NCI-H748 (cell line): ENCODE results near the gene IFI27L2.
"Not testable (repeated sequence)": the region's sequence is repeated elsewhere in the genome, so short reads cannot be mapped to it uniquely, and the experiment has no call there.

Experiments used
- DNase-seq: peaks from one replicate; lab custom pipeline; 2025; ENCODE audit not compliant: unreplicated experiment; lab: John Stamatoyannopoulos, UW

The IFI27L2 gene

GRCh38 chr14:94129111-94129757 is at the start of gene IFI27L2:
IFI27L2 (minus strand) TSS chr14:94129604; CDS start chr14:94129564, 40 bp downstream.
- peak; percentile 92 for DNase-seq

DNA sequence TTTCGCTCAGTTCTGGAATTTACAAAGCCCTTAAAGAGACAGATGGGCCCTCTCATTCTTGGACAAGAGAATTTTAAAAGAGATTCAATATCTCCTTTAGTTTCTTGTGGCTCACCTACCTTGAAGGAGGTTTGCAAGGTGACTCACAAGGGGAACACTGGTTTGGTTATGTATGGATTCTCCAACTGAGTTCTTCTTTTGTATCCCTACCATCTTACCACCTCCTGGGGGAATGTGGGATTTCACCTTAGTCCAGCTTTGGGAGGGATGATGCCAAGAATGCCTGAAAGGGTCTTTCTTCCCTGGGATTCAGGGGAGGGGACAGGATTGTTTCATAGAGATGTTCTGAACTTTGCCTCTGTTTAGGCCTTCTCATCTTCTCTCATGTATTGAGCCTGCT is 48.4 kb upstream of the IFI27L2 start:
- DNase-seq, result no peak

GRCh38 chr14:94176808-94177207 is 47.4 kb upstream of the IFI27L2 start:
- no peak for DNase-seq

- DNase-seq, result peak; percentile 42
Measured at GRCh38 chr14:94175747-94176146, 46.3 kb upstream of the IFI27L2 start.

- DNase-seq, result peak; percentile 69
Measured at GRCh38 chr14:94175011-94175745, 45.8 kb upstream of the IFI27L2 start.

DNA sequence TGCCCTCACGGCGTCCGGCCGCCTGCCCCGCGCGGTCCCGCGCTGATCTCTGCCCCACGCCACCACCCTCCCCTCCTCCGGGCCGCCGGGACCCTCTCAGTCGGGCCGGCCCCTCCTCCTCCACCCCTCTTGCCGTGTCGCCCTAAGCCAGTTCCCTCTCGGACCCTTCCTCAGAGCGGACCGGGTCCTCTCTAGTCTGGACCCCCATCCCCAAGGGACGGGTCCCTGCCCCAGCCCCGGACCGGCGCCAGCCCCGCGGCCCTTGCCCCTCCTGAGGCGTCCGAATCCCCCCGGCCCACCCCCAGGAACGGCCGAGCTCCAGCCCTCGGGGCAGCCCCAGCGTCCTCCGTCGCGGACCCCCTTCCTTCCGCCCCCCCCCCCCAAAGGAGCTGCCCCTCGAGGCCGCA is 45.2 kb upstream of the IFI27L2 start:
- DNase-seq, result no peak

DNA sequence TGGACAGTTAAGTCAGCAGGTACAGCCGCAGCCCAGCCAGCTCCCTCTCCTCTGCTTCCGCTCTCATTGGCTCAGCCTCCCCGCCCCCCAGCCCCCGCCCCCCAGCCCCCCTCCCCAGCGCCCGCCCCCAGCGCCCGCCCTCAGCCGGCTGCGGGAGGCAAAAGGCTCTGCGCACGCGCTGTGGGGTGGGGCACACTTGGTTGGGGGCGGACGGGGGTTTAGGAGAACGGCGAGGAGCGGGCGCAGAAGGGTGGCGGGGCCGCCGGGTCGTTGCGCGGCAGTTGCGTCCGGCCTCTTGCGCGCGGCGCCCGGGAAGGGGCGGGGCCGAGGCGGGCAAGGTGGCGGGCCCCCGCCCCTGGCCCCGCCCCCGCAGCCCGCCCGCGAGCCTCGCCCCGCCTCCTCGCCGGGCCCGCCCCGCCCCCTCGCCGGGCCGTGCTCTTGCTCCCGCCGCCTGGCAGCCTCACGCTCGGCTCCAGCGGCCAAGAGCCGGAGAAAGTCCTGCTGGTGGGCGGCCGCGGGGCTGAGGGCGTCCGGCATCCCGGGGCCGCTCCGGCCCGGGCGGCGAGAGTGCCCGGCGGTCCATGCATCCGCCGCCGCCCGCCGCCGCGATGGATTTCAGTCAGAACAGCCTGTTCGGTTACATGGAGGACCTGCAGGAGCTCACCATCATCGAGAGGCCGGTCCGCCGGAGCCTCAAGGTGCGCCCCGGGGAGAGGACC is 44.6 kb upstream of the IFI27L2 start, which contains the start of gene PPP4R4:
Gene PPP4R4, plus strand, starts transcription at position 438 of the 719 bp plus-strand sequence. Its CDS starts 144 bp downstream, at position 582.
- peak; percentile 97 for DNase-seq

DNA sequence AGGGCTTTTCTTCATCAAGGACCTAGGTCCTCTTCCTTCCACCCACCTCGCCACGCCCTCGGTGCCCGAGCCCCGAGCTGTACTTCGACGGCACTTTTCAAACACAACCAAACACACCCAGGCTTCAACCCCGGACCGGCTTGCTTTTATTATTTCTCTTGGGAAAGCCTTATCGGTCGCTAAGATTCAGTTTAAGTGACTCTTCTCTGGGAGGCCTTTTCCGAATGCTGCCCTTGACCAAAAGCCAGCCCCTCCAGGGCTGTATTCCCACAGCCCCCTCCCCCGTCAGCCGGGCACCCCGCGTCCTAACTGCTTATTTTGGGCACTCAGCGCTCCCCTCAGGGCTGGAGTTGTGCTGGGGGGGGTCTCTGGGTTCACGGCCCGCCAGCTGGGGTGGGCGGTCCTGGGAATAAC is 44.1 kb upstream of the IFI27L2 start:
- peak; percentile 73 for DNase-seq

GRCh38 chr14:94172545-94172944 is 43.1 kb upstream of the IFI27L2 start:
- no peak for DNase-seq

DNA sequence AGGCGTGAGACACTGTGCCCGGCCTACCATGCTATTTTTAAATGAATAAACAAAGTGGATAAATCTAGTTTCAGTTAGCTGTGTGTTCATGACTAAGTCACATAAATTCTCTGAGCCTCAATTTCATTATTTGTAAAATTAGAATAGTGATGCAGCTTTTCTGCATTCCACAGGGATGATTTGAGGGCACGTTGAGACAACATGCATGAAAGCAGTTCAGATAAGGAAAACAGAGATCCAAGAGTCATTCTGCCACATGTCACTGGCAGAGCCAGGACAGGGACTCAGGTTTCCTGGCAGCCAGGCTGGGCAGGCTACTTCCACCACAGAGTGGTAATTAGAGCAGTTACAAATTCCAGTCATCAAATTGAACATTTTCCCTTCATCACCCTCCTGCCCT is 41.8 kb upstream of the IFI27L2 start:
- peak; percentile 9 for DNase-seq

DNA sequence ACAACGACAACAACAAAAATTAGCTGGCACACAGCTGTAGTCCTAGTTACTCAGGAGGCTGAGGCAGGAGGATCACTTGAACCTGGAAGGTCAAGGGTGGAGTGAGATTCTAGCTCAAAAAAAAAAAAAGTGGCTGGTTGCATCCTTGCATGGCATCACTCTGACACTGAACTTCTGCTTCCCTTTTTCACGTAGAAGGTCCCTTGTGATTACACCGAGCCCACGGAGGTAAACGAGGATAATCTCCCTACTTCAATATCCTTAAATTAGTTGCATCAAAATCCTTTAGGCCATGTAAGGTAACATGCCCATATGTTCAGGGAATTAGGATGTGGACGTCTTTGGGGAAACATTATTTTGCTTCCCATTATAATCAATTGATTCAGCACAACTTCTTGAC is 40.7 kb upstream of the IFI27L2 start:
- DNase-seq, result no peak

DNA sequence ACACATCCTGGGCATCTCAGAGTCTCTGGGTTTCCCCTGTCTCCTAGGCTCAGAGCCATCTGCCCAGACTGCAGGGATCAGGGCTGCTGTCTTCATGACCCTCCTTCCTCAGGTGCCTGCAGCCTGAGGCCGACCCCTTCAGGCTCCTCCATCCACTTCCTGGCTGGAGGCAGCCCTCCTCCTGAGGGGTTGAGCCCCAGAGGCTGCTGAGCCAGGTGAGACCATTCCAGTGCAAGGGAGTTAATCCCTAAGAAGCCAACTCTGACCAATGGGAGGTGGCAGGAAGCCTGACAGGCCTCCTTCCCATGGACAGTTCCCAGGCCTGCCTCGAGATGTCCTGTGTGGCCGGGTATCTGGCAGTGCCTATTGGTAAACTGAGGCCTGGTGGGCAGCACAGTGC is 36.3 kb upstream of the IFI27L2 start:
- DNase-seq, result no peak

- peak; percentile 28 for DNase-seq
Measured at GRCh38 chr14:94164685-94165431, 35.5 kb upstream of the IFI27L2 start.

GRCh38 chr14:94163796-94164195 is 34.4 kb upstream of the IFI27L2 start:
- DNase-seq, result peak; percentile 14

DNA sequence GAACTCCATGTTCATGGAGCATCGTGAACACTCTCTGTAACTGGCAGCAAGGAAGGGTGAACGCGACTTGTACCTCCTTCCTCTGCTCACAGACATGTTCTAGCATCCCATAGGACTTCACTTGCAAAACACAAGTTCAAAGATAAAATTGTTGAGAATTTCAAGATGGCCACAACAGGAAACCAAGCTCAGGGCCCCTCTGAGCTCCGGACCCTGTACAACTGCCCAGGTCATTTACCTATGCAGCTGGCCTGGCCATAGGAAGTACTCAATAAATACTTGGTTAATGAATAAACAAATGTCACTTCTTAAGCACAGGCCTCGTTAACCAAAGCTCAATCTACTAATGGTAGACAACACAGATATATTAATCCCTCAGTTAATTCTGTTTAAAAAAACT is 33.1 kb upstream of the IFI27L2 start:
- no peak for DNase-seq

DNA sequence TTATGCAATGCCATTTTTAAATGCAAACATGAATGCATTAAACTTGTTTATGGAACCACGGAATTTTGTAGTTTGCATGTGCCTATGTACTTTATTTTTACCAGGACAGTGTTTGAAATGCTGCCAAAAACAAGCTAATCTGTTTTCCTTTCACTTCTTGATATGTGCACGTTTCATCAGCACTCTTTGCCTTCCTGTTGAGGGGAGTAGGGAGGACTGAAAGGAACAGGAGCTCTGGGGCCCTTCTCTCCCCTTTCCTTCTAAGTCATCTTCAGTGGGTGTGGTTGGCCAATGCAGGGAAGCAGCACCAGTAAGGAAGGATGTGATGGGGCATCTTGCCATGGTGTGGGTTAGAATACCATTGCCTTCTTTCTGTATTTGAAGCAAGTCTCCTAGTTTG is 32.6 kb upstream of the IFI27L2 start:
- no peak for DNase-seq

GRCh38 chr14:94161058-94161457 is 31.7 kb upstream of the IFI27L2 start:
- DNase-seq, result no peak

DNA sequence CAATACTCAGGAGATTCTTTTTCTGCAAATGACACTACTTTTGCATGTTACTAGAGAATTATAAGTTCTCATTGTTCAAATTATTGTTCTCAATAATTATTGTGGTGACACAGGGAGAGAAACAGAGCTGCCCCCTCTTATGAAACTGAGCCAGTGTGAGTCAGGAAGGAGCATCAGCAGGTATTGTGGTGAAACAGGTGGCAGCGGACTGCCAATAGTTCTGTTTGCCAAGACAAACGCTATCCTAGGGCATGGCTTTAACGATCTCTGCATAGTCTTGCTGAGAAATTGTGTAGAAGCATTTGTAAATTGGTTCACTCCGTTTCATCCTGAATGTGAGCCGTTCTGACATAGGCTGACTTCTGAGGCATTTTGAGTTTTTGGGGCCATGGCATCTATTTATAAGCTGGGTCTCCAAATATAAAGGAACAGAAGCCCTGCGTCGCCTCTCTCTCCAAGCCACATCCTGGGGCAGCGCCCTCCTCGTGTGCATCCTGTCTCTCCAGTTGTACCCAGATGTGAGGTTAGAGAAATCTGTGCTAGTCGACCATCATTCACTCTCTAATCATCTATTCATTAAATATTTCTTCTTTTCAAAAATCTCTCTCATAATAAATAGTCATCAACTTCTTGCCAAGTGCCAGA is 29.0 kb upstream of the IFI27L2 start:
- DNase-seq, result peak; percentile 15

GRCh38 chr14:94157197-94157596 is 27.8 kb upstream of the IFI27L2 start:
- peak; percentile 96 for DNase-seq

- not testable (repeated sequence) for DNase-seq
Measured at GRCh38 chr14:94156143-94156542, 26.7 kb upstream of the IFI27L2 start.
